ENCODE data around the gene ZNF783. TPM values are rescaled to one million over a fixed set of nuclear protein-coding genes. Genes with fewer than 3 reads are reported as not detected.

Gene ZNF783
- polyA plus RNA-seq, 2 of the 4 experiments (the other 2 are of a cell fraction): 7.4 to 8.0 TPM

GRCh38 chr7:149313981-149314380, 52.0 kb downstream of the ZNF783 start (continued):
- TF ChIP-seq REST (IDR thresholded peaks at IDR 0.05) (no peak), HOXA7 (CRISPR knock-in tag; IDR thresholded peaks at IDR 0.05) (no peak)
- TF ChIP-seq, protein P1, sequence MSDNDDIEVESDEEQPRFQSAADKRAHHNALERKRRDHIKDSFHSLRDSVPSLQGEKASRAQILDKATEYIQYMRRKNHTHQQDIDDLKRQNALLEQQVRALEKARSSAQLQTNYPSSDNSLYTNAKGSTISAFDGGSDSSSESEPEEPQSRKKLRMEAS (IDR thresholded peaks at IDR 0.05): no peak

DNA sequence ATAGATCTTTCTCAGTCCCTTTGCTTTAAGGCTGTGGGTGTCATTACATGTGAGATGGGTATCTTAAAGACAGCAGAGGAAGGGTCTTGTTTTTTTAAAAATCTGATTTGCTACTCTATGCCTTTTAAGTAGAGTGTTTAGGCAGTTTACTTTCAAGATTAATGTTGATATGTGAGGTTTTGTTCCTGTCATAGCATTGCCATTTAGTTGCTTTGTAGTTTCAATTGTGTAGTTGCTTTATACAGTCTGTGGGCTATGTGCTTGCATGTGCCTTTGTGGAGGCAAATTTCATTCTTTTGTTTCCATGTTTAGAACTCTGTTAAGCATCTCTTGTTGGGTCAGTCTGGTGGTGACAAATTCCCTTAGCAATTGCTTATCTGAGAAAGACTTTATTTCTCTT, 54.6 kb downstream of the ZNF783 start:
- ATAC-seq (no peak), DNase-seq (ENCODE audit: low read depth in 1 of 2, low spot score in 1 of 2) (no peak), FAIRE-seq (no peak)
- POLR2A ChIA-PET: no interaction called here
- CTCF ChIA-PET: no interaction called here
- peaks cover 5% of the 10 kb centered on the region; the same call in 1 of the 3 replicates for H3K9me3 ChIP-seq
- no peak overlapping the region for H3K4me2 ChIP-seq
- TF ChIP-seq ZFP36 (IDR thresholded peaks at IDR 0.05; ENCODE audit: borderline replicate concordance, partially characterized antibody): no peak
- TF ChIP-seq FOSL2 (IDR thresholded peaks at IDR 0.05): no peak
- no peak for TF ChIP-seq FOSL2 (CRISPR knock-in tag; IDR thresholded peaks at IDR 0.05)
- TF ChIP-seq, protein P2, sequence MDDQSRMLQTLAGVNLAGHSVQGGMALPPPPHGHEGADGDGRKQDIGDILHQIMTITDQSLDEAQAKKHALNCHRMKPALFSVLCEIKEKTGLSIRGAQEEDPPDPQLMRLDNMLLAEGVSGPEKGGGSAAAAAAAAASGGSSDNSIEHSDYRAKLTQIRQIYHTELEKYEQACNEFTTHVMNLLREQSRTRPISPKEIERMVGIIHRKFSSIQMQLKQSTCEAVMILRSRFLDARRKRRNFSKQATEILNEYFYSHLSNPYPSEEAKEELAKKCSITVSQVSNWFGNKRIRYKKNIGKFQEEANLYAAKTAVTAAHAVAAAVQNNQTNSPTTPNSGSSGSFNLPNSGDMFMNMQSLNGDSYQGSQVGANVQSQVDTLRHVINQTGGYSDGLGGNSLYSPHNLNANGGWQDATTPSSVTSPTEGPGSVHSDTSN (IDR thresholded peaks at IDR 0.05): no peak
- TF ChIP-seq ESRRA (IDR thresholded peaks at IDR 0.05; ENCODE audit: borderline replicate concordance, low read length): no peak
- TF ChIP-seq MAFK (IDR thresholded peaks at IDR 0.05; ENCODE audit: partially characterized antibody): no peak
- no peak for TF ChIP-seq USF2 (IDR thresholded peaks at IDR 0.05)
- TF ChIP-seq HMGXB4 (CRISPR knock-in tag; IDR thresholded peaks at IDR 0.05; ENCODE audit: borderline replicate concordance): no peak
- TF ChIP-seq BHLHE40 (IDR thresholded peaks at IDR 0.05; ENCODE audit: low read depth, low read length): no peak
- TF ChIP-seq KDM5A (IDR thresholded peaks at IDR 0.05): no peak
- TF ChIP-seq RARB (CRISPR knock-in tag; IDR thresholded peaks at IDR 0.05): no peak
- no peak overlapping the region for H3K4me3 ChIP-seq
- H3K27ac ChIP-seq: no peak overlapping the region
- no peaks in the 10 kb centered on the region for H3K4me1 ChIP-seq

DNA sequence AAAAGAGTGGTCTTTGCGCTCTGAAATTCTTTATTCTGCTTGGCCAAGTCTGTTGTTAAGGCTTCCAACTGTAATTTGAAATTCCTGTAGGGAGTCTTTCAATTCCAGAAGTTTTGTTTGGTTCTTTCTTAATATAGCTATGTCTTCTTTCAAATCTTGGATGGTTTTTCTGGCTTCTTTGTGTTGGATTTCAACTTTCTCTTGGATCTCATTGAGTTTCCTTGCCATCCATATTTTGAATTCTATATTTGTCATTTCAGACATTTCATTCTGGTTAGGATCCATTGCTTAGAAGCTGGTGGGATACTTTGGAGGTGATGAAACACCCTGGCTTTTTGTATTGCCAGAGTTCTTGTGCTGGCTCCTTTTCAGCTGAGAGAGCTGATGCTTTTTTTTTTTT, 55.5 kb downstream of the ZNF783 start:
- POLR2A ChIA-PET: no interaction called here
- WGBS (ENCODE audit: missing lambda C conversion rate): 61% methylated on average over 1 of the region's 1 CpG
- FAIRE-seq: no peak

More for the DNA sequence above, 55.5 kb downstream of the ZNF783 start:
- TF ChIP-seq RFX5 (IDR thresholded peaks at IDR 0.05): no peak
- no peak for TF ChIP-seq HOXA7 (CRISPR knock-in tag; IDR thresholded peaks at IDR 0.05)
- TF ChIP-seq ZC3H11A (IDR thresholded peaks at IDR 0.05): no peak
- TF ChIP-seq EHMT2 (IDR thresholded peaks at IDR 0.05; ENCODE audit: low read depth): no peak
- no peak for TF ChIP-seq CBX2 (IDR thresholded peaks at IDR 0.05; ENCODE audit: borderline replicate concordance, low read depth)
- no peak for TF ChIP-seq E2F6 (IDR thresholded peaks at IDR 0.05; ENCODE audit: borderline replicate concordance, low read depth)
- TF ChIP-seq KDM5A (IDR thresholded peaks at IDR 0.05): no peak
- TF ChIP-seq SREBF2 (IDR thresholded peaks at IDR 0.05): no peak
- CTCF ChIA-PET: interaction anchor here (0.6 to 1.9 kb wide), 2 partner anchors 105 to 108 kb away, joined by 3 to 4 read pairs; no protein-coding TSS in a partner anchor
- H3K4me2 ChIP-seq: no peak overlapping the region
- H3K27ac ChIP-seq: no peak overlapping the region
- H3K4me1 ChIP-seq: no peaks in the 10 kb centered on the region
- H3K9me3 ChIP-seq: peaks cover 5% of the 10 kb centered on the region; the same call in 1 of the 3 replicates
- no peak overlapping the region for H3K4me3 ChIP-seq
- no peak for DNase-seq (ENCODE audit: low read depth in 1 of 2, low spot score in 1 of 2)
- no peak for ATAC-seq
